Kidney (tissue), 14 donors: ENCODE data around the gene CAPN6. TPM values are rescaled to one million over a fixed set of nuclear protein-coding genes. Genes with fewer than 3 reads are reported as not detected.

Experiments
- DNase-seq, 5 donors: peaks; one replicate each; pipeline ENCODE4 v3.0.0-alpha.2; 2013 to 2020
- FAIRE-seq: peaks from 2 replicates; lab custom pipeline; 2012; peaks lifted over from hg19 to GRCh38; lab: Jason Lieb, UNC
- H3K27ac ChIP-seq, 2 donors: one replicate each; pipeline ENCODE4 v1.7.0; 2013; ENCODE audit warnings: low read depth in 2 of 2, low read length in 2 of 2, inconsistent platforms in 1 of 2
- H3K27me3 ChIP-seq: one replicate; pipeline ENCODE4 v1.7.1; 2013; ENCODE audit warnings: low read length, inconsistent platforms; ENCODE audit not compliant: control insufficient read depth, insufficient read depth
- H3K36me3 ChIP-seq, 3 donors: one replicate each; pipeline versions ENCODE4 v1.7.0 to v1.7.1; 2013; ENCODE audit warnings: low read length in 3 of 3, control low read depth in 1 of 3, inconsistent platforms in 1 of 3; ENCODE audit not compliant: insufficient read depth in 3 of 3, control insufficient read depth in 2 of 3
- H3K4me1 ChIP-seq, 3 donors: one replicate each; pipeline versions ENCODE4 v1.7.0 to v1.7.1; 2013; ENCODE audit warnings: low read length in 3 of 3, inconsistent platforms in 1 of 3, low read depth in 1 of 3; ENCODE audit not compliant: control insufficient read depth in 2 of 3, insufficient read depth in 2 of 3
- H3K4me3 ChIP-seq, 3 donors: one replicate each; pipeline versions ENCODE4 v1.7.0 to v1.8.1; 2013; ENCODE audit warnings: low read length in 3 of 3, control low read depth in 1 of 3, inconsistent platforms in 1 of 3
- H3K9ac ChIP-seq, 3 donors: one replicate each; pipeline versions ENCODE4 v1.7.0 to v1.7.1; 2013; ENCODE audit warnings: low read length in 3 of 3, control low read depth in 1 of 3, inconsistent platforms in 1 of 3
- H3K9me3 ChIP-seq, 3 donors: one replicate each; pipeline versions ENCODE4 v1.7.0 to v1.7.1; 2013; ENCODE audit warnings: low read length in 3 of 3, control low read depth in 1 of 3, inconsistent platforms in 1 of 3; ENCODE audit not compliant: control insufficient read depth in 2 of 3, insufficient read depth in 1 of 3
- intact Hi-C: fragments of 100-400 bp; cut with DNase I; formaldehyde crosslinking; loops from one replicate; pipeline ENCODE4 v1.11.1; 2022
- polyA plus RNA-seq: library from polyadenylated mRNA; stranded (reverse); fragments of 350-450 nt; fragmentation: Illumina TruSeq; extraction: RNeasy Lipid Tissue Mini Kit (QIAGEN cat#74804); gene quantifications from one replicate; pipeline ENCODE4 v1.2.3, GENCODE V29; 2014; ENCODE audit warnings: low read depth, low replicate concordance; ENCODE audit not compliant: insufficient read depth
- total RNA-seq: library from RNA; stranded (reverse); fragmentation: NEBNext Ultra II Directional; extraction: Animal tissue kit (Norgen Biotek cat#: 25700); gene quantifications from one replicate; pipeline ENCODE4 v1.2.1, GENCODE V29; 2021
- TF ChIP-seq, protein P1 (sequence below): IDR thresholded peaks from 3 replicates; pipeline ENCODE4 v1.5.1; 2012; ENCODE audit warnings: mild to moderate bottlenecking, moderate library complexity, borderline replicate concordance; ENCODE audit not compliant: insufficient read depth; ENCODE audit errors: extremely low read depth
- donor health status: control.
- donor health status: control.
- donor health status: control.
- donor health status: control.
- donor health status: control.
- donor health status: DM: yes; HTN: yes; CAD: no.
- donor health status: Normal renal cell carcinoma (clear cell type).

Gene CAPN6
- total and polyA plus RNA-seq, 2 donors from 2014 or later: 5.5 to 25.0 TPM

DNA sequence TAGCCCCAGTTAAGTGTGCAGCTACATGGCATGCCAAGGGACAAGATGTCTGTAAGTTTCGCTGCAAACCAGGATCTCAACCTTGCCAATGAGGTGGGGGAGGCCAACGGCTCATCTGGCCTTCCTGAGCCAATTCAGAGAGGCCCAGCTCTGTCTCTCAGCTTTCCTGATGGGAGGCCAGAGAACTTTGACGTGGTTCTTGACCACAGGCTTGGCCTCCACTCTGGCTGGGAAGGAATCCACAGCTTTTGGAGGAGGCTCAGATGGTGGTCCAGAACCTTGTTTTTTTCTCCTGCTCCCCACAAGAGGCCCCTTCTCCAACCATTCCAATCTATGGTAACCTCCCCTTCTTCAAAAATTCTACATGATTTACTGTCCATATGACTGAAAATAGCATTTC lies 9.8 kb downstream of the CAPN6 start:
- Histone ChIP-seq H3K9ac (no peak overlapping the region), H3K9me3 (no peaks in the 10 kb centered on the region), H3K27ac (no peak overlapping the region), H3K4me1 (no peaks in the 10 kb centered on the region), H3K4me3 (no peak overlapping the region), H3K36me3 (no peaks in the 10 kb centered on the region), H3K27me3 (peaks cover 5% of the 10 kb centered on the region)
- no peak for DNase-seq
- no peak for FAIRE-seq
- intact Hi-C loops: no loop called here
- TF ChIP-seq, protein P1, sequence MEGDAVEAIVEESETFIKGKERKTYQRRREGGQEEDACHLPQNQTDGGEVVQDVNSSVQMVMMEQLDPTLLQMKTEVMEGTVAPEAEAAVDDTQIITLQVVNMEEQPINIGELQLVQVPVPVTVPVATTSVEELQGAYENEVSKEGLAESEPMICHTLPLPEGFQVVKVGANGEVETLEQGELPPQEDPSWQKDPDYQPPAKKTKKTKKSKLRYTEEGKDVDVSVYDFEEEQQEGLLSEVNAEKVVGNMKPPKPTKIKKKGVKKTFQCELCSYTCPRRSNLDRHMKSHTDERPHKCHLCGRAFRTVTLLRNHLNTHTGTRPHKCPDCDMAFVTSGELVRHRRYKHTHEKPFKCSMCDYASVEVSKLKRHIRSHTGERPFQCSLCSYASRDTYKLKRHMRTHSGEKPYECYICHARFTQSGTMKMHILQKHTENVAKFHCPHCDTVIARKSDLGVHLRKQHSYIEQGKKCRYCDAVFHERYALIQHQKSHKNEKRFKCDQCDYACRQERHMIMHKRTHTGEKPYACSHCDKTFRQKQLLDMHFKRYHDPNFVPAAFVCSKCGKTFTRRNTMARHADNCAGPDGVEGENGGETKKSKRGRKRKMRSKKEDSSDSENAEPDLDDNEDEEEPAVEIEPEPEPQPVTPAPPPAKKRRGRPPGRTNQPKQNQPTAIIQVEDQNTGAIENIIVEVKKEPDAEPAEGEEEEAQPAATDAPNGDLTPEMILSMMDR: no peak

- Histone ChIP-seq H3K4me1 (no peaks in the 10 kb centered on the region), H3K9ac (no peak overlapping the region), H3K27me3 (peaks cover 5% of the 10 kb centered on the region), H3K4me3 (no peak overlapping the region), H3K9me3 (no peaks in the 10 kb centered on the region), H3K36me3 (no peaks in the 10 kb centered on the region), H3K27ac (no peak overlapping the region)
- TF ChIP-seq, protein P1: no peak
- no peak for FAIRE-seq
- DNase-seq: no peak
- intact Hi-C loops: no loop called here
Observed at GRCh38 chrX:111259559-111259958, 10.7 kb downstream of the CAPN6 start.

DNA sequence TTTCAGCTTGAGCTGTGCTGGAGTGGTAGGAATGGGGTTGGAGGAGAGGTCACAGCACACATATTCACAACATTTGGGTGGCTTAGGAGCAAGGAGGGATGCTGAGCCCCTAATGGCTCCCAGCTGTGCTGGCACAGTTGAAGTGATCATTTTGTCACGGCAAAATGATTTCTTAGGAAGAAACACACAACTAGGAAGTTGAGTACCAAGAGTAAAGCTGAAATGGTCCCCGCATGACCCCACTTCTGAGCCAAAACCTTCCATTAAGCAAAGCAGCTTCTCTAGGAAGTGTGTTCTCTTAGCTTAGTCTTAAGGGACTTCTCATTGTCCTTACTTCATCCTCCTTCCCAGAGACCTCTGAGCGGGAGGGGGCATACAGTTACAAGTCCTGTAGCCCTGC lies 12.6 kb downstream of the CAPN6 start:
- FAIRE-seq (no peak), DNase-seq (peak in 3 of 5 donors; percentile 21 to 67 (median 25))
- no peaks in the 10 kb centered on the region for H3K36me3 ChIP-seq
- H3K27me3 ChIP-seq: peaks cover 5% of the 10 kb centered on the region
- TF ChIP-seq, protein P1: no peak
- intact Hi-C loops: no loop called here
- H3K4me3 ChIP-seq: no peak overlapping the region
- no peaks in the 10 kb centered on the region for H3K4me1 ChIP-seq
- no peak overlapping the region for H3K9ac ChIP-seq
- no peaks in the 10 kb centered on the region for H3K9me3 ChIP-seq
- H3K27ac ChIP-seq: no peak overlapping the region

DNA sequence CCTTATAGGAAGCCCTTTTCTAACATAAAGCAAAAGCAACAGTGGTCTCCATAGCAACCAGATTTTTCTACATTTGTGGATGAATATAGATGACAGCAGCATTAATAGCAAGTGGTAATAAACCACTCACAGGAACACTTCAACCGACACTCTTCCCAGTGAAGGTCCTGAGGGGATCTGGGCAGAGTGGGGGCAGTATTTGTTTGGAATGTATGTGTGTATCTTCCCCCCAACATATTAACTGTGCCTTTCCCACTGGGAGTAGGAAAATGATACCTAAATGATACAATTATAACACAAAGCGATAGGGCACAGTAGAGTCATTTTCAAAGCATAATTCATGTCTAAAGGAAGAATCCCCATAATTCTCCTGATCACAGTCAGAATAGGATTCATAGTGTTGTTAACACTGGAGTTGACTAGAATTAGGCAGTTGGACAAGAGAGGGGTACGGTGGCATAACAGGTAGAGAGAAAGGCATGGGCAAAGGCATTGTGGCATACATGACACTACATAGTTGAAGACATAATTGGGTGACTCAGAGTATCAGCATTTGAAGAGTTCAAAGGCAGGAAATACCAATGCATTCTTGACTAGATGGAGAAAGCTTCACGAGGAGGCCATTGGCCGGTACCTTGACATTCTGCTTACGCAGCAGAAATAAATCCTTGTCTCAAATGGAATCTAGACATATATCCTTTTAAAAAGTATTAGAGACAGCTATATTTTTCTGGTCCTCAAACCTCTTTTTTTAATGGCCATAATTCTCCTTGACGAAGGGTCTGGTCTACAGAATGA lies 15.2 kb downstream of the CAPN6 start:
- Histone ChIP-seq H3K9ac (no peak overlapping the region), H3K27ac (no peak overlapping the region), H3K36me3 (no peaks in the 10 kb centered on the region), H3K27me3 (peaks cover 4% of the 10 kb centered on the region), H3K9me3 (no peaks in the 10 kb centered on the region), H3K4me3 (no peak overlapping the region), H3K4me1 (no peaks in the 10 kb centered on the region)
- intact Hi-C loops: no loop called here
- FAIRE-seq: no peak
- TF ChIP-seq, protein P1: no peak
- DNase-seq: no peak
